Measurements from ENCODE around the gene STON1.

The STON1 gene

DNA sequence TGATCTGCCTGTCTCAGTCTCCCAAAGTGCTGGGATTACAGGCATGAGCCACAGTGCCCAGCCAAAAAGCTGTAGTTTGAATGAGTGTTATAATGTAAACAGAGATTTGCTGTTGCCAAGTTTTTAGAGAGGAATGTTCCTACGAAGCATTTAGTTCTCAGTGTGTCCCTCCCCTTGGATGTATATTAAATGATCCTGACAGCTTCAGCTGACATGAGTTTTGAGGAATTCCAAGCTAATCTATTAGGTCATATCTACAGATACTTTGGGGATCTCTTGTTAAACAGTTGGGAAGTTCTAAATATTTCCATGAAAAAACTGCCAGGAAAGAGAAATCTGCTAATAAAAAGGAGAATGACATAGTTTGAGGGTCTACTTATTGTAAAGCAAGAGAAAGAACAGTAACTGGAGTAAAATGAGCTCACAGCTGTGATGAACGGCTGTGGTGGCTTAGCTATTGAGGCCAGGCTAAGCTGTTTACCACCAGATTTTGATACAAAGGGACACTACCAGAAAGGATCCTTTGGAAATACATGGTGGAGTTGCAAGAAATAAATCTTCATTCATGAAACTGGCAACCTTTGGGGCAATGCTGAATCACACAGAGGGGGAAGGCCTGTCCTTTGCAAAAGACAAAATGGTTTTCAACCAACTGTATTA is 2.6 kb upstream of the STON1 start:
- TF ChIP-seq, protein P1, sequence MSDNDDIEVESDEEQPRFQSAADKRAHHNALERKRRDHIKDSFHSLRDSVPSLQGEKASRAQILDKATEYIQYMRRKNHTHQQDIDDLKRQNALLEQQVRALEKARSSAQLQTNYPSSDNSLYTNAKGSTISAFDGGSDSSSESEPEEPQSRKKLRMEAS (IDR thresholded peaks at IDR 0.05), result no peak
- TF ChIP-seq NFIC (IDR thresholded peaks at IDR 0.05) (no peak), FOXM1 (IDR thresholded peaks at IDR 0.05; ENCODE audit: borderline replicate concordance, low read depth) (no peak), YY1 (IDR thresholded peaks at IDR 0.05; ENCODE audit: low read depth) (no peak), TCF12 (IDR thresholded peaks at IDR 0.05; ENCODE audit: low read depth) (no peak), EGR1 (IDR thresholded peaks at IDR 0.05) (no peak), EP300 (IDR thresholded peaks at IDR 0.05; ENCODE audit: borderline replicate concordance) (no peak), TEAD4 (IDR thresholded peaks at IDR 0.05) (no peak), CEBPB (IDR thresholded peaks at IDR 0.05) (no peak), TAF1 (IDR thresholded peaks at IDR 0.05; ENCODE audit: low read depth) (no peak), CREB1 (IDR thresholded peaks at IDR 0.05; ENCODE audit: low read depth) (no peak)
- TF ChIP-seq, protein P2, sequence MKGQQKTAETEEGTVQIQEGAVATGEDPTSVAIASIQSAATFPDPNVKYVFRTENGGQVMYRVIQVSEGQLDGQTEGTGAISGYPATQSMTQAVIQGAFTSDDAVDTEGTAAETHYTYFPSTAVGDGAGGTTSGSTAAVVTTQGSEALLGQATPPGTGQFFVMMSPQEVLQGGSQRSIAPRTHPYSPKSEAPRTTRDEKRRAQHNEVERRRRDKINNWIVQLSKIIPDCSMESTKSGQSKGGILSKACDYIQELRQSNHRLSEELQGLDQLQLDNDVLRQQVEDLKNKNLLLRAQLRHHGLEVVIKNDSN (IDR thresholded peaks at IDR 0.05), result no peak
- TF ChIP-seq, protein P3, sequence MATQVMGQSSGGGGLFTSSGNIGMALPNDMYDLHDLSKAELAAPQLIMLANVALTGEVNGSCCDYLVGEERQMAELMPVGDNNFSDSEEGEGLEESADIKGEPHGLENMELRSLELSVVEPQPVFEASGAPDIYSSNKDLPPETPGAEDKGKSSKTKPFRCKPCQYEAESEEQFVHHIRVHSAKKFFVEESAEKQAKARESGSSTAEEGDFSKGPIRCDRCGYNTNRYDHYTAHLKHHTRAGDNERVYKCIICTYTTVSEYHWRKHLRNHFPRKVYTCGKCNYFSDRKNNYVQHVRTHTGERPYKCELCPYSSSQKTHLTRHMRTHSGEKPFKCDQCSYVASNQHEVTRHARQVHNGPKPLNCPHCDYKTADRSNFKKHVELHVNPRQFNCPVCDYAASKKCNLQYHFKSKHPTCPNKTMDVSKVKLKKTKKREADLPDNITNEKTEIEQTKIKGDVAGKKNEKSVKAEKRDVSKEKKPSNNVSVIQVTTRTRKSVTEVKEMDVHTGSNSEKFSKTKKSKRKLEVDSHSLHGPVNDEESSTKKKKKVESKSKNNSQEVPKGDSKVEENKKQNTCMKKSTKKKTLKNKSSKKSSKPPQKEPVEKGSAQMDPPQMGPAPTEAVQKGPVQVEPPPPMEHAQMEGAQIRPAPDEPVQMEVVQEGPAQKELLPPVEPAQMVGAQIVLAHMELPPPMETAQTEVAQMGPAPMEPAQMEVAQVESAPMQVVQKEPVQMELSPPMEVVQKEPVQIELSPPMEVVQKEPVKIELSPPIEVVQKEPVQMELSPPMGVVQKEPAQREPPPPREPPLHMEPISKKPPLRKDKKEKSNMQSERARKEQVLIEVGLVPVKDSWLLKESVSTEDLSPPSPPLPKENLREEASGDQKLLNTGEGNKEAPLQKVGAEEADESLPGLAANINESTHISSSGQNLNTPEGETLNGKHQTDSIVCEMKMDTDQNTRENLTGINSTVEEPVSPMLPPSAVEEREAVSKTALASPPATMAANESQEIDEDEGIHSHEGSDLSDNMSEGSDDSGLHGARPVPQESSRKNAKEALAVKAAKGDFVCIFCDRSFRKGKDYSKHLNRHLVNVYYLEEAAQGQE (IDR thresholded peaks at IDR 0.05; ENCODE audit: low read depth), result no peak

DNA sequence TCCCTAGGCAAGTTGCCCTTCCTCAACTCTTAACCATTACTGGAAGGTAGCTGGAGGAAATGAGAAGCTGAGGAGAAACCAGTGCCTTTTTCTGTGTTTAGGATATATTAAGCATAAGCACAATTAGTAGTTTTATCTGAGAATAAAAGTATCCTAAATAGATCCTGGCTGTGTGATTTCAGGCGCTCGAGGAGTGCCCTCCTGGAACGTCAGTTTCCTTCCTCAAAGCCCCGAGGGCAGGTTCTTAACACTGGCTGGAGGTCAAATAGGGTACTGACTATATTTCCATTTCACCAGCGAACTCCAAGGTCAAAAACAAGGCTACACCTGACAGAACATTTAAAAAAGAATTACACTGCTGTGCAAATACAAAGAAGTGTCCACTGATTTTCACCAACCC is 1.5 kb upstream of the STON1 start:
- TF ChIP-seq TEAD4 (IDR thresholded peaks at IDR 0.05), result no peak
- no peak for TF ChIP-seq EGR1 (IDR thresholded peaks at IDR 0.05)
- TF ChIP-seq, protein P2 (IDR thresholded peaks at IDR 0.05), result no peak
- TF ChIP-seq, protein P1 (IDR thresholded peaks at IDR 0.05), result no peak
- TF ChIP-seq CEBPB (IDR thresholded peaks at IDR 0.05), result no peak
- no peak for TF ChIP-seq NFIC (IDR thresholded peaks at IDR 0.05)
- no peak for TF ChIP-seq TAF1 (IDR thresholded peaks at IDR 0.05; ENCODE audit: low read depth)
- TF ChIP-seq, protein P3 (IDR thresholded peaks at IDR 0.05; ENCODE audit: low read depth), result no peak
- no peak for TF ChIP-seq EP300 (IDR thresholded peaks at IDR 0.05; ENCODE audit: borderline replicate concordance)

DNA sequence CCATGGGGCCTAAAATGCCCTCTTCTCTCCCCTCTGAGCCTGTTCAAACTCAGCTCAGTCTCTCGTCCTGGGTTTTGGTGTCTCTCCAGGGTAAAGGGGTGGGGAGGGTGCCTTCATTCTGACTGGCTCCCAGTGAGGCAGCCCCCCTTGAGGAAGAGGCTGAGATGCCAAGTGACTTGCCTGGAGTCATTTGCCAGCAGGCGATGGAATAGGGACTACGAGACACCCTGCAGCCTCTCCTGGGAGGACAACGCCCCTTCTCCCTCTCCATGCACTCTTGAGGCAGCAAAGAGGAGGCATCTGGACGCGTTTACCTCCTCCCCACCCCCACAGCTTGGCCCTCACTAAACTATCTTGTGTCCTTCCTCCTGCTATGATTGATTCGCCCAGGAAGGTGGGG is 760 bp upstream of the STON1 start:
- TF ChIP-seq RAD21 (IDR thresholded peaks at IDR 0.05; ENCODE audit: low read depth), result no peak
- TF ChIP-seq, protein P1 (IDR thresholded peaks at IDR 0.05), result no peak
- TF ChIP-seq, protein P2 (IDR thresholded peaks at IDR 0.05), result no peak
- TF ChIP-seq TAF1 (IDR thresholded peaks at IDR 0.05; ENCODE audit: low read depth), result no peak
- TF ChIP-seq CREB1 (IDR thresholded peaks at IDR 0.05; ENCODE audit: low read depth), result no peak

DNA sequence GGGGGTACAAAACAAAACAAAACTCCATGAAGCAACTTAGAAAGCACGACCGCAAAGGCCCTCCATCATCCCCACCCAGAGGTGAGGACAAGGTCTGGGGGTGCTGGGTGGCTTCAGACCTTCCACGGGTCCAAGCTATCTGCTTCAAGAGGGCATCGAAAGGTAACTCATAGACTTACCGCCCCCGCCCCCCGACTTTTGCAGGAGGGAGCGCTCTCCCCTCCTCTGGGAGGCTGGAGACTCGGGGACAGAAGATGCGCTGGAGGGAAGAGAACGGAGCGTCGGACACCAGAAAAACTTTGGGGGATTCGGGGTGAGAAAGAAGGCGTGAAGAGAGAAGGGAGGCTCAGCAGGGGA is 300 bp upstream of the STON1 start:
- TF ChIP-seq EGR1 (IDR thresholded peaks at IDR 0.05) (no peak), TEAD4 (IDR thresholded peaks at IDR 0.05) (no peak), RAD21 (IDR thresholded peaks at IDR 0.05; ENCODE audit: low read depth) (no peak), TCF12 (IDR thresholded peaks at IDR 0.05; ENCODE audit: low read depth) (no peak), CREB1 (IDR thresholded peaks at IDR 0.05; ENCODE audit: low read depth) (no peak)
- TF ChIP-seq, protein P3 (IDR thresholded peaks at IDR 0.05; ENCODE audit: low read depth), result no peak
